T-cell (primary cell): ENCODE data around the gene TSPAN9. TPM values are rescaled to one million over a fixed set of nuclear protein-coding genes. Genes with fewer than 3 reads are reported as not detected.

ENCODE experiments used
- ATAC-seq, 4 experiments: fragments of 200-7000 bp in 3 of 4; fragments of 150-1000 bp in 1 of 4; cut with Tn5 transposase; replicated peaks in 1 of 4; 1 replicate in 3 of 4; 2 replicates in 1 of 4; pipeline ENCODE4 v1.10.0; 2021; ENCODE audit warnings: moderate library complexity in 3 of 4, mild to moderate bottlenecking in 2 of 4, moderate number of reproducible peaks in 1 of 4
- CTCF ChIA-PET, 2 donors: fragments of 300-600 bp; sonication (Branson Sonifier 250); formaldehyde crosslinking; loops; one replicate each; lab custom pipeline; 2022; ENCODE audit warnings: antibody characterized with exemption in 2 of 2; lab: Charles Lee
- POLR2A ChIA-PET, 2 donors: fragments of 300-600 bp; sonication (Branson Sonifier 250); formaldehyde crosslinking; loops; one replicate each; lab custom pipeline; 2022; ENCODE audit warnings: antibody characterized with exemption in 2 of 2; lab: Charles Lee
- DNase-seq, 35 experiments: peaks; one replicate each; pipeline versions ENCODE4 v3.0.0 to v3.0.0-alpha.2; 2013 to 2023
- H3K27ac ChIP-seq: one replicate; pipeline ENCODE4 v1.5.1; 2013; ENCODE audit warnings: low read length
- H3K27me3 ChIP-seq, 2 experiments: replicated peaks in 1 of 2; 1 replicate in 1 of 2; 2 replicates in 1 of 2; pipeline versions ENCODE4 v1.6.1 to v1.7.0; 2013; ENCODE audit warnings: low read length in 1 of 2, mixed read lengths in 1 of 2; ENCODE audit not compliant: control insufficient read depth in 2 of 2, insufficient read depth in 2 of 2; ENCODE audit errors: extremely low read depth in 1 of 2
- H3K36me3 ChIP-seq, 2 donors: 1 replicate in 1 of 2; 2 replicates in 1 of 2; pipeline versions ENCODE4 v1.6.1 to v1.7.0; 2013; ENCODE audit warnings: low read length in 1 of 2; ENCODE audit not compliant: control insufficient read depth in 2 of 2, insufficient read depth in 1 of 2; ENCODE audit errors: extremely low read depth in 1 of 2
- H3K4me1 ChIP-seq, 2 experiments: 1 replicate in 1 of 2; 2 replicates in 1 of 2; pipeline versions ENCODE4 v1.6.1 to v1.7.0; 2013; ENCODE audit warnings: low read length in 2 of 2, mixed read lengths in 1 of 2; ENCODE audit not compliant: insufficient read depth in 2 of 2, control insufficient read depth in 1 of 2; ENCODE audit errors: extremely low read depth in 1 of 2
- H3K4me3 ChIP-seq, 2 donors: 1 replicate in 1 of 2; 2 replicates in 1 of 2; pipeline versions ENCODE4 v1.5.1 to v1.7.0; 2013; ENCODE audit warnings: mild to moderate bottlenecking in 2 of 2, low read length in 1 of 2, moderate library complexity in 1 of 2; ENCODE audit not compliant: control insufficient read depth in 1 of 2; ENCODE audit errors: extremely low read depth in 1 of 2
- H3K9me3 ChIP-seq: 2 replicates; pipeline ENCODE4 v1.7.0; 2013
- H3K27ac Mint-ChIP-seq, 2 donors: one replicate each; pipeline ENCODE4 v1.8.0; 2020 to 2021; ENCODE audit warnings: mild to moderate bottlenecking in 2 of 2, mixed read lengths in 2 of 2
- H3K27me3 Mint-ChIP-seq, 2 donors: one replicate each; pipeline ENCODE4 v1.8.0; 2021 to 2022; ENCODE audit warnings: mixed read lengths in 2 of 2
- H3K36me3 Mint-ChIP-seq: one replicate; pipeline ENCODE4 v1.8.0; 2021; ENCODE audit warnings: mixed read lengths
- H3K4me1 Mint-ChIP-seq, 3 donors: one replicate each; pipeline ENCODE4 v1.8.0; 2020 to 2022; ENCODE audit warnings: mixed read lengths in 3 of 3, mild to moderate bottlenecking in 1 of 3
- H3K4me3 Mint-ChIP-seq, 3 donors: one replicate each; pipeline ENCODE4 v1.8.0; 2020 to 2022; ENCODE audit warnings: mild to moderate bottlenecking in 3 of 3, mixed read lengths in 3 of 3, moderate library complexity in 3 of 3
- H3K9me3 Mint-ChIP-seq, 3 donors: one replicate each; pipeline ENCODE4 v1.8.0; 2020 to 2022; ENCODE audit warnings: mixed read lengths in 3 of 3
- WGBS: methylation state at CpG from one replicate; pipeline ENCODE4 v1.1.5; 2013; ENCODE audit warnings: missing lambda C conversion rate; ENCODE audit not compliant: insufficient coverage; 5-methylcytosine and 5-hydroxymethylcytosine counted together
- total RNA-seq, 35 experiments: library from RNA in 6 of 35; stranded (reverse) in 6 of 35; fragments of 120-200 nt in 1 of 35; gene quantifications; one replicate each; pipeline versions ENCODE4 v1.2.1 to v1.2.4 and lab custom pipeline; 2013 to 2026

Gene TSPAN9
- total RNA-seq, 5 donors from 2014 or later (not counting 1 experiment from before 2014, with no cell fraction given) = 0.56 to 1.1 (median 0.70) TPM

DNA sequence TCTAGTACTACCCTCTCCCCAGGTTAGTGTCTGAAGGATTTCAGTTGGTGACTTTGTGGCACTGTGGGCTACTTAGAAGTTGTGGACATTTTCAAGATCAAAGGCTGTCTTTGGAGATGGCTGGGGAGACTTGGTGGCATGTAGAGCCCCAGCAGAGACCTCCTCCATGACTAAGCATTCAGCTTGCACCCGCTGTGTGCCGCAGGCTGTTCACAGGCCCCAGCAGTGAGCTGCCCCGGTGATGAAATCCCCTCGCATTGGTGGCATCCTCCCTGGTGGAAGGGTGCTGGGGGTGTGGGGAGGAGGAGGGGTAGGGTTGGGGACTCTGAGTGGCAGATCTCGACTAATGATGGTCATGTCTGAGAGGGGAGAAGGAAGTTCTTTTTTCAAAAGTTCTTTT is 173.9 kb downstream of the TSPAN9 start:
- POLR2A ChIA-PET = no interaction called here
- Mint-ChIP-seq H3K36me3 (no peaks in the 10 kb centered on the region), H3K4me1 (peaks cover 5 to 12% (median 6%) of the 10 kb centered on the region in 3 donors), H3K4me3 (no peak overlapping the region), H3K27ac (no peak overlapping the region), H3K9me3 (no peaks in the 10 kb centered on the region), H3K27me3 (peaks cover 6 to 14% of the 10 kb centered on the region in 2 donors)
- 35% methylated on average over 5 of the region's 5 CpGs for WGBS
- Histone ChIP-seq H3K27ac (no peak overlapping the region), H3K36me3 (no peaks in the 10 kb centered on the region), H3K4me3 (no peak overlapping the region), H3K4me1 (peaks cover 0 to 4% of the 10 kb centered on the region in 2 experiments), H3K9me3 (no peaks in the 10 kb centered on the region), H3K27me3 (peaks cover 0 to 23% of the 10 kb centered on the region in 2 experiments)
- CTCF ChIA-PET = no interaction called here
- ATAC-seq = no peak
- DNase-seq = no peak

DNA sequence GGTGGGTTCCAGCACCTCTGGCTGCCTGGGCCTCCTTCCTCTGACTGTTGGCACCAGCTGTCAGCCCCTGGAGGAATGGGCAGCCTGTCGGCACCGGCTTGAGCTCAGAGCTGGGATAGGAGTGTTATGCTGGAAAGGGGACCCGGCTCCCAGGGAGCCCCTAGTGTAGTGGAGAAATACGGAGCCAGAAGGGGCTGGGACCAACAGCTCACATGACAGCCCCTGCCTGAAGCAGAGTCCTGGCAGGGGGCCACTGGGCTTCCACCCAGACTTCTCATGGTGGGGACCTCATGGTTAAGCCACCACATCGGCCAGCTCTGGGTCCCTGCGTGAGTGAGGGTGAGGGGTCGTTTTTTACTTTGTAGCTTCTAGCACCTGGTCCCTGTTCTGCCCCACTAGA is 174.5 kb downstream of the TSPAN9 start:
- ATAC-seq (no peak), DNase-seq (no peak)
- no peak overlapping the region for H3K27ac Mint-ChIP-seq
- H3K4me3 ChIP-seq = no peak overlapping the region
- H3K4me1 ChIP-seq = peaks cover 0 to 4% of the 10 kb centered on the region in 2 experiments
- H3K36me3 Mint-ChIP-seq = no peaks in the 10 kb centered on the region
- H3K36me3 ChIP-seq = no peaks in the 10 kb centered on the region
- ChIA-PET POLR2A (no interaction called here), CTCF (no interaction called here)
- H3K4me3 Mint-ChIP-seq = no peak overlapping the region
- H3K27ac ChIP-seq = no peak overlapping the region
- WGBS = 100% methylated on average over 3 of the region's 7 CpGs
- H3K9me3 Mint-ChIP-seq = no peaks in the 10 kb centered on the region
- no peaks in the 10 kb centered on the region for H3K9me3 ChIP-seq
- H3K4me1 Mint-ChIP-seq = peaks cover 5 to 12% (median 6%) of the 10 kb centered on the region in 3 donors
- peaks cover 0 to 25% of the 10 kb centered on the region in 2 experiments for H3K27me3 ChIP-seq
- H3K27me3 Mint-ChIP-seq = peaks cover 6 to 14% of the 10 kb centered on the region in 2 donors

DNA sequence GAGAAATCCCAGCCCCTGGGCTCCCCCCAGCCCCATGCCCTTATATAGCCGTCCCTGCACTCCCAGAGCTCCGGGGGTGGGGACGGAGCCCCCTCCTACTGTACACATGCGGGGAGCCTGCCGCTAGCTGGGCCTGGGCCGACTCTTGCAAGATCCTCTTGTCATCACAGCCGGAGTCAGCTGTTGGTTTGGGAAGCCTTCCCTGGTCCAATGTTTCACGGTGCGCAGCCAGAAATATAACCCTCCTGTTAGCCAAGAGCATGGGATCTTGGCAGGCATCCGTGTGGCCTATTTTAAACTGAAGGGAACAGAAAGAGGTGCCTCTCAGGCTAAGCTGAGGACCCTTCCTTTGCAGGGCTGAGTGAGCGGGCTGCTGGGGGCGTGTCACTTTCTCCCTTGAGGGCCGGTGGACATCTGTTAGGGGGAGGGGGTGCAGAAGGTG is 175.3 kb downstream of the TSPAN9 start:
- H3K27ac ChIP-seq = no peak overlapping the region

DNA sequence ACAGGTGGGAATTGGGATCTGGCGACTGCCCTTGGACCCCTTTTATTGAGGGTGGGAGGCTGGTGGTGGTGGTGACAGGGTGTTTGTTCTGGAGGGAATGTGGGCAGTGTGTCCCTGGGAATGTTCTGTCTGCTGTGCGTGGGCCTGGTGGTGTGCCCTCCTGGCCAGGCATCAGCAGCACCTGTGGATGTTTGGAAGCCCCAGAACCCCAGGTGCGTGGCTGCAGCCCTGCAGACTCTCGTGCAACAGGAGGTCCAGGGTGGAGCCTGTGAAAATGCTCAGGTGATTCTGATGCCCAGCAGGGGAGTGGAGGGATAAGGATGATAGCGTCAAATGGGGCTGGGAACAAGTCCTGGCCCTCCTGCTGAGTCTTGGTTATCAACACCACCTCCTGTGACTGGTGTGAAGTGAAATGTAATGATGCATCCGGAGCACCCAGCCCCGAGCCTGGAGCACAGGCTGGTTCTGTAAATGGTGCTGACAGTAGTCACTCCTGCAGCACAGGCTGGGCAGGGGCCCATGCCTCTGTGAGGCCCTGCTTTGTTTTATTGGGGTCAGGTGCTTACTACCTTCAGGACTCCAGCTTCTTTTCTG is 176.6 kb downstream of the TSPAN9 start:
- WGBS = 84% methylated on average over 6 of the region's 7 CpGs
- no peak overlapping the region for H3K4me3 ChIP-seq
- CTCF ChIA-PET = no interaction called here
- Mint-ChIP-seq H3K27me3 (peaks cover 6 to 12% of the 10 kb centered on the region in 2 donors), H3K9me3 (no peaks in the 10 kb centered on the region), H3K36me3 (no peaks in the 10 kb centered on the region), H3K27ac (no peak overlapping the region), H3K4me1 (peaks cover 5 to 12% (median 6%) of the 10 kb centered on the region in 3 donors), H3K4me3 (no peak overlapping the region)
- no peak for DNase-seq
- no peaks in the 10 kb centered on the region for H3K36me3 ChIP-seq
- H3K27me3 ChIP-seq = peaks cover 0 to 25% of the 10 kb centered on the region in 2 experiments
- H3K9me3 ChIP-seq = no peaks in the 10 kb centered on the region
- ATAC-seq = no peak
- POLR2A ChIA-PET = no interaction called here
- no peak overlapping the region for H3K27ac ChIP-seq
- H3K4me1 ChIP-seq = peaks cover 0 to 4% of the 10 kb centered on the region in 2 experiments

More for the DNA sequence above, 175.3 kb downstream of the TSPAN9 start:
- ChIA-PET POLR2A (no interaction called here), CTCF (no interaction called here)
- no peak overlapping the region for H3K4me3 Mint-ChIP-seq
- peaks cover 6 to 14% of the 10 kb centered on the region in 2 donors for H3K27me3 Mint-ChIP-seq
- WGBS = 82% methylated on average over 13 of the region's 13 CpGs
- H3K27ac Mint-ChIP-seq = no peak overlapping the region
- Histone ChIP-seq H3K36me3 (no peaks in the 10 kb centered on the region), H3K4me3 (no peak overlapping the region), H3K4me1 (peaks cover 0 to 4% of the 10 kb centered on the region in 2 experiments), H3K9me3 (no peaks in the 10 kb centered on the region), H3K27me3 (peaks cover 0 to 23% of the 10 kb centered on the region in 2 experiments)
- ATAC-seq (no peak), DNase-seq (no peak)
- H3K36me3 Mint-ChIP-seq = no peaks in the 10 kb centered on the region
- peaks cover 5 to 12% (median 6%) of the 10 kb centered on the region in 3 donors for H3K4me1 Mint-ChIP-seq
- H3K9me3 Mint-ChIP-seq = no peaks in the 10 kb centered on the region

DNA sequence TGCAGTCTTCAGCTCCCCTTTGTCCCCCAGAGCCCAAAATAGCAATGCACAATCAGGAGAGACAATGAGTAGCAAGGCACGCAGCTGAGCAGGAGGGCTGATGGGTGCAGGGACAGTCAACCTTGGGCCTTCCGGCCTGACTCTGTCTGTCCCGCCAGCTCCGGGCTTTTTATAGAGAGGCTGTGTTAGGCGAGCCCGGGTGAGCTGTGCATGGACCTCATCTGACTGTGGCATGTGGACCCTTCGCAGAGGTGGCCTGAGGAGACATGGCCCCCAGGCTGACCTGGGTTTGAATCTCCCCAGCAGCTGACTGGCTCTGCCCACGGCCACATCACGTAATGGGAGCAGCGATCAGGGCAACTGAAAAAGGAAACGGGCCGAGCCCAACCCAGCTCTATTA is 177.9 kb downstream of the TSPAN9 start:
- peaks cover 0 to 12% of the 10 kb centered on the region in 2 donors for H3K27me3 Mint-ChIP-seq
- Histone ChIP-seq H3K27me3 (peaks cover 0 to 25% of the 10 kb centered on the region in 2 experiments), H3K4me1 (no peaks in the 10 kb centered on the region), H3K9me3 (no peaks in the 10 kb centered on the region), H3K4me3 (no peak overlapping the region), H3K36me3 (no peaks in the 10 kb centered on the region), H3K27ac (no peak overlapping the region)
- no peaks in the 10 kb centered on the region for H3K9me3 Mint-ChIP-seq
- WGBS = 93% methylated on average over 9 of the region's 12 CpGs
- DNase-seq = no peak
- H3K36me3 Mint-ChIP-seq = no peaks in the 10 kb centered on the region
- H3K27ac Mint-ChIP-seq = no peak overlapping the region
- H3K4me1 Mint-ChIP-seq = peaks cover 0 to 4% (median 0%) of the 10 kb centered on the region in 3 donors
- H3K4me3 Mint-ChIP-seq = no peak overlapping the region
- CTCF ChIA-PET = no interaction called here
- ATAC-seq = no peak
- POLR2A ChIA-PET = no interaction called here

DNA sequence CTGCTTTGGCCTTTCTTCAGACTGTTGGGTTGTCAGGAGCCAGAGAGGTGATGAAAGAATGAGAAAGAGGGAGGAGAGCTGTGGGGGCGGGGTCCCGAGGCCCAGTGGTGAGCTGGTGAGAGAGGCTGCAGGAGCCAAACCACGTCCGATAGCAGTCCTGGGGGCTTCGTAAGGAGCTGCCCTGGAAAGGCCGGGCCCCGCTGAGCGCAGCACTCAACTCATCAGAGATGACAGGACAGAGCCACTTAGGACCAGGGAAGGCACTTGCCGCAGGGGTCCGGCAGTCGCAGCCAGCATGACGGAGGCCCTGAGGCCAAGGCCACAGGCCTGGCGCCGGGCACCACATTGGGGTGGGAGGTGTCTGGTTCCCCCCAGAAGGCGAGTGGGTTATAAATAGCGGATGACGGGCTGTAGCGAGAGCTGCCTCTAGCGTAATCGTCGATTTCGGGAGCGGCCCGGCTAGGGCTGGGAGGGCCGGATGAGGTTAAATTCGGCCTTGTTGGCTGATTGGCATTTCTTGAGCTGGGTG is 179.0 kb downstream of the TSPAN9 start:
- H3K4me3 Mint-ChIP-seq = no peak overlapping the region
- H3K27me3 Mint-ChIP-seq = peaks cover 0 to 9% of the 10 kb centered on the region in 2 donors
- CTCF ChIA-PET = no interaction called here

More for the DNA sequence above, 179.0 kb downstream of the TSPAN9 start:
- Histone ChIP-seq H3K36me3 (no peaks in the 10 kb centered on the region), H3K4me3 (no peak overlapping the region), H3K27ac (no peak overlapping the region), H3K4me1 (no peaks in the 10 kb centered on the region), H3K27me3 (peaks cover 0 to 25% of the 10 kb centered on the region in 2 experiments), H3K9me3 (no peaks in the 10 kb centered on the region)
- POLR2A ChIA-PET = interaction anchor here in 1 of 2 donors (0.6 kb wide), 1 partner anchor 899 kb away, joined by 6 read pairs; no protein-coding TSS in a partner anchor
- DNase-seq (no peak), ATAC-seq (no peak)
- Mint-ChIP-seq H3K9me3 (no peaks in the 10 kb centered on the region), H3K4me1 (no peaks in the 10 kb centered on the region), H3K27ac (no peak overlapping the region), H3K36me3 (no peaks in the 10 kb centered on the region)
- WGBS = 90% methylated on average over 24 of the region's 26 CpGs
